Fibroblast of skin of back (primary cell): Measurements from ENCODE around the gene MRAP.
"Not testable (repeated sequence)": the region's sequence is repeated elsewhere in the genome, so short reads cannot be mapped to it uniquely, and the experiment has no call there.

Experiments used
- DNase-seq: peaks from one replicate; pipeline ENCODE4 v3.0.0-alpha.2; 2013

Gene MRAP

GRCh38 chr21:32300117-32300681 is 1.5 kb downstream of the MRAP start:
- no peak for DNase-seq

- no peak for DNase-seq
Measured at GRCh38 chr21:32301596-32301995, 2.9 kb downstream of the MRAP start.

GRCh38 chr21:32302560-32302959 is 3.9 kb downstream of the MRAP start:
- DNase-seq = no peak

GRCh38 chr21:32303385-32303784 is 4.7 kb downstream of the MRAP start:
- no peak for DNase-seq

- DNase-seq = no peak
Measured at GRCh38 chr21:32304998-32305397, 6.3 kb downstream of the MRAP start.

- no peak for DNase-seq
Measured at GRCh38 chr21:32306021-32306780, 7.5 kb downstream of the MRAP start.

GRCh38 chr21:32307706-32308105 is 9.1 kb downstream of the MRAP start:
- peak; percentile 20 for DNase-seq

- DNase-seq = no peak
Measured at GRCh38 chr21:32308696-32309095, 10.0 kb downstream of the MRAP start.

- DNase-seq = no peak
Measured at GRCh38 chr21:32309906-32310460, 11.3 kb downstream of the MRAP start.

GRCh38 chr21:32310976-32311375 is 12.3 kb downstream of the MRAP start:
- not testable (repeated sequence) for DNase-seq

GRCh38 chr21:32311621-32312020 is 13.0 kb downstream of the MRAP start:
- DNase-seq = no peak

GRCh38 chr21:32312326-32312725 is 13.7 kb downstream of the MRAP start:
- no peak for DNase-seq

GRCh38 chr21:32312976-32313375 is 14.3 kb downstream of the MRAP start:
- no peak for DNase-seq

- DNase-seq = no peak
Measured at GRCh38 chr21:32314806-32315205, 16.2 kb downstream of the MRAP start.

- no peak for DNase-seq
Measured at GRCh38 chr21:32315511-32316281, 17.0 kb downstream of the MRAP start.

- no peak for DNase-seq
Measured at GRCh38 chr21:32316361-32317215, 17.9 kb downstream of the MRAP start.

GRCh38 chr21:32317726-32318125 is 19.1 kb downstream of the MRAP start:
- DNase-seq = no peak

GRCh38 chr21:32319012-32319411 is 20.4 kb downstream of the MRAP start:
- DNase-seq = no peak

- no peak for DNase-seq
Measured at GRCh38 chr21:32320059-32320458, 21.4 kb downstream of the MRAP start.

GRCh38 chr21:32320726-32321125 is 22.1 kb downstream of the MRAP start:
- no peak for DNase-seq

- DNase-seq = no peak
Measured at GRCh38 chr21:32321480-32321879, 22.8 kb downstream of the MRAP start.

- no peak for DNase-seq
Measured at GRCh38 chr21:32322103-32322502, 23.4 kb downstream of the MRAP start.
